ENCODE results near the gene SND1. TPM values are rescaled to one million over a fixed set of nuclear protein-coding genes. Genes with fewer than 3 reads are reported as not detected.

The SND1 gene
- total and polyA plus RNA-seq, 10 of the 15 experiments (the other 5 are each of a cell fraction or from before 2014, with no cell fraction given): 52.4 to 270 (median 146) TPM

- no peak for TF ChIP-seq ZZZ3 (IDR thresholded peaks at IDR 0.05; ENCODE audit: control insufficient read depth, insufficient read length, low read depth)
Observed at GRCh38 chr7:127935847-127936376, 283.9 kb downstream of the SND1 start (continued).

- no peaks in the 10 kb centered on the region; the same call in none of the 2 replicates for H3K79me2 ChIP-seq (ENCODE audit: control insufficient read depth, insufficient read depth, low read length)
- DNase-seq (ENCODE audit: low read depth, low spot score) (no peak), ATAC-seq (no peak), FAIRE-seq (no peak)
- peaks cover 4 to 27% of the 10 kb centered on the region in 2 experiments for H3K36me3 ChIP-seq (ENCODE audit: control insufficient read depth in 2 of 2, insufficient read depth in 2 of 2, low read length in 1 of 2)
- no peak overlapping the region for H3K4me2 ChIP-seq (ENCODE audit: control insufficient read depth, insufficient read depth)
- WGBS (ENCODE audit: insufficient coverage, insufficient replicate concordance, low lambda C conversion rate, missing lambda C conversion rate): 93% methylated on average over 3 of the region's 3 CpGs
- H4K20me1 ChIP-seq (ENCODE audit: control insufficient read depth, insufficient read depth): no peaks in the 10 kb centered on the region; the same call in 1 of the 2 replicates
- ChIA-PET POLR2A (no interaction called here), SMC1A (ENCODE audit: uncharacterized antibody, unreplicated experiment) (no interaction called here), CTCF (no interaction called here), RAD21 (ENCODE audit: unreplicated experiment) (no interaction called here)
- H3K27ac ChIP-seq (ENCODE audit: control insufficient read depth, insufficient read depth): no peak overlapping the region
- H3K9ac ChIP-seq (ENCODE audit: control insufficient read depth, insufficient read depth, low read length): no peak overlapping the region
- TF ChIP-seq MAX (IDR thresholded peaks at IDR 0.05; ENCODE audit: low read depth, low read length): no peak
- TF ChIP-seq IRF5 (IDR thresholded peaks at IDR 0.05; ENCODE audit: borderline replicate concordance): no peak
- no peak for TF ChIP-seq FOS (IDR thresholded peaks at IDR 0.05; ENCODE audit: borderline replicate concordance, extremely low read depth, insufficient read length)
- no peak for TF ChIP-seq HDAC2 (IDR thresholded peaks at IDR 0.05)
- intact Hi-C loops (cut with micrococcal nuclease; ENCODE audit: unreplicated experiment) (loop anchor here (10.0 kb wide), 1 partner anchor 222 kb away; no protein-coding TSS in a partner anchor), in situ Hi-C loops (cut with MboI) (no loop called here)
- no TSS peak for BruUV-seq (replicated peaks)
- H3K9me3 ChIP-seq (replicated peaks; ENCODE audit: control insufficient read depth, insufficient read depth, low read length): no peaks in the 10 kb centered on the region
- H3K27me3 ChIP-seq (replicated peaks in 1 of 2; ENCODE audit: control insufficient read depth in 2 of 2, insufficient read depth in 2 of 2, low read length in 1 of 2): no peaks in the 10 kb centered on the region
- H3K4me1 ChIP-seq (ENCODE audit: control insufficient read depth, insufficient read depth, low read length): no peaks in the 10 kb centered on the region
- no peak overlapping the region for H3K4me3 ChIP-seq
- H2AFZ ChIP-seq (ENCODE audit: control insufficient read depth, low read depth, low read length): no peak overlapping the region
Observed at GRCh38 chr7:127937066-127937680, 285.2 kb downstream of the SND1 start.

Data from GM12878 (cell line).